GM18868 (cell line): ENCODE measurements around the gene KRT6B.

ENCODE experiments used
- ATAC-seq: cut with Tn5 transposase; IDR thresholded peaks from one replicate; pipeline ENCODE4 v1.9.1; 2021; ENCODE audit warnings: mild to moderate bottlenecking, moderate library complexity; ENCODE audit not compliant: unreplicated experiment

The KRT6B gene

DNA sequence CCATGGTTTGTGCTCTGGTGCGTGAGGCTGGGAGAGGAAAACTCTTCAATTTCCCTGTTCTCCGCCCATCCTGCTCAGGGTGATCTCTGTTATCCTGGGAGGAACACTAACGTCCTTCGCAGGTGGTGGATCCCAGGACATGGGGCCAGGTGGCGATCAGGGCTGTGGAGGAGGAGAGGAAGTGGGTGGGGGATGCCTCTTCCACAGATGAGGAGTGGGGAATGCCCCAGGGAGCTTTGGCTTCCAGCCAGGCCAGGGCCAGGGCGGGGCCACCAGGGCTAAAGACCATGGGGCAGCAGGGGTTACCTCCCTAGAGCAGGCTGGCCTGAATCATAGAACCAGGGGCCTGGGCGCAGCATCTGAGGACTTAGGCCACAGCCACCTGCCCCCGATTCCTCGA is 14.4 kb downstream of the KRT6B start:
- no peak for ATAC-seq

DNA sequence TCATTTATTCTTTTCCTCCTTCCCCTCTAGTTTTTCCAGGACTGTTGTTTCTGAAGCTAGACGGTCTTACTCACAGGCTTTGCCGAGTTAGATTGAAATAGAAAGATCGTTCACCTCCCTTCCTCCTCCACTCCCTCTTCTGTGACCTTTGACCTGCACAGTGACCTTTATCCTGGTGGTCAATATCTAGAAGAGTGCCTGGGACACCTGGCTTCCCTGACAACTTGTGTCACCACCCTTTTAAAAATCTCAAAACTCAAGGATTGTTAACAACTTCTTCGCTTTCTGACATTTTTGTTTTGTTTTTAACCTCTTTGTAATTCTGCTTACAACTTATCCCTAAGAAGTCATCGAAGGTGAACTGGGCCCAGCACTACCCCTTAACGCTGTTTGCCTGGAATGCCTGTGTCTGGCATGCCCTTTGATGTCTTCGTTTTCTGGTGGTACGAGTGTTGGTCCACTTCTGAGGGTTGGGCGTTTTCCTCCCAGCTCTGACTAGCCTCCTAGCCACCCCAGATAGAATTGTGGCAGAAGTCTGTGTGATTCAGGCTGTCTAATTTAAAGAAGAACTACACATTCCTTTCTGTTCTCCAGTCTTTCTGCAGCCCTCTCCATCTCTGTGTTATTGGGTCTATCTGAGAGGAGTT is 15.0 kb downstream of the KRT6B start:
- ATAC-seq = no peak

- no peak for ATAC-seq
Observed at GRCh38 chr12:52436000-52436827, 15.7 kb downstream of the KRT6B start.

GRCh38 chr12:52435659-52435999 is 16.3 kb downstream of the KRT6B start:
- ATAC-seq = no peak

- ATAC-seq = no peak
Observed at GRCh38 chr12:52434760-52435530, 17.0 kb downstream of the KRT6B start.

- ATAC-seq = no peak
Observed at GRCh38 chr12:52434081-52434733, 17.7 kb downstream of the KRT6B start, which contains the start of gene KRT75. Gene KRT75, minus strand, starts transcription at chr12:52434371. Its CDS starts 67 bp downstream, at chr12:52434304.

- ATAC-seq = no peak
Observed at GRCh38 chr12:52433501-52434080, 18.4 kb downstream of the KRT6B start.

DNA sequence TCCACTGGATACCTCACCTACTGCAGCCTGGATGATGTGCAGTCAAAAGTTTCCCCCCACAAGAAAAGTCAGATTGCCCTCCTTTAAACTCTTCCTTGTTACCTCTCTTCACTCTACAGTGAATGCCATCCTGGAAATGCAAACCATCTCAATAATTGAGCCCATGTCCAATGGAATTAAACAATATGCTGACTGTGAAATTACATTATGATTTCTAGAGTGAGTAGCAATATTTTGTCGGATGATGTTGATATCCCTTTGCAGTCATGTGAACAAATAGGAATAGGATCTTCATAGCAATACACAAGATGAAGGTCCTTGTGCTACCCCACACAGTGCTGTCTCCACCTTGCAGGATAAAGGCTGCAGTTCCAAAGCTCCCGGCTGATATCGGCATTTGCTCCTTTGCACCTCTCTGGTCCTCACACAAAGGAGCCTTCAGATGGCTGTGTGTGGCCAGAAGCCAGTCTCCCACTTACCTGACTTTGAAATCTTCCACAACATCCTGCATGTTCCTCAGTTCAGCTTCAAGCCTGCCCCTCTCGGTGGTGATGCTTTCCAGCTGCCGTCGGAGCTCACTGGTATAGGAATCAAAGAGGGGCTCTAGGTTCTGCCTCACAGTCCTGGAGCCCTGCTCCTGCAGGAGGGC is 19.3 kb downstream of the KRT6B start:
- no peak for ATAC-seq

- no peak for ATAC-seq
Observed at GRCh38 chr12:52428121-52428520, 23.8 kb downstream of the KRT6B start.

- no peak for ATAC-seq
Observed at GRCh38 chr12:52427083-52427482, 24.9 kb downstream of the KRT6B start.

DNA sequence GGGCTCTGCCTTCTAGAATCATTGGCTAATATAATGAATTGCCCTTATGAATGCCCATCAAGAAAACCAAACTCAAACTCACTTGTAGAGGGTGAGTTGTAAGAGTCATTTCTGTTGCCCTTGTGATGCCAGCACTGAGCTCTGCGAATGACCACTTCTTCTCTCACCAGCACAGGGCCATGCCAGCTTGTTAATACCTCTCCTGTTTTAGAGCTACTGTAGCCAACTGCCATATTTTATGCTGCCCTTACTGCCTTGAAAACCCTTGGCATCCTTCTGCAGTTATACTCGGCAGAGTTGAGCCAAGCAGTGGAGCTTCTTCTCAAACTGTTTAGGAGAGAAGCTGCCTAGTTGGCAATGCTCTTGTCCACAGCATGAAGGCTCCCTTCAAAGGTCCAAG is 25.9 kb downstream of the KRT6B start:
- ATAC-seq = no peak

DNA sequence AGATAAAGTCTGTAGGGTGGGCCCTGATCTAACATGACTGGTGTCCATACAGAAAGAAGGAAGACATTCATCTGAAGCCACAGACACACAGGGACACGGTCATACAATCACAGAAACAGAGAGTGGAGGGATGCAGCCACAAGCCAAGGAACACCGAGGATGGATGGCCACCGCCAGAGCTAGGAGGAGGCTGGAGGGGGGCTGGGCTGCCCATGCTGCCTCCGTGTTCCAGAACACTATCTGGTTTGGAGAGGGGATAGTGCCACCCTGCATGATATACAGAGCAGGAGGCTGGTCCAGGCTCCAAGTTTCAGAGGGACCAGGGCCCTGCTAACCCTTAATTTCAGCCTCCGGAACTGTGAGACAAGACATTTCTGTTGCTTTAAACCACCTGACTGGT is 26.5 kb downstream of the KRT6B start:
- ATAC-seq = no peak

DNA sequence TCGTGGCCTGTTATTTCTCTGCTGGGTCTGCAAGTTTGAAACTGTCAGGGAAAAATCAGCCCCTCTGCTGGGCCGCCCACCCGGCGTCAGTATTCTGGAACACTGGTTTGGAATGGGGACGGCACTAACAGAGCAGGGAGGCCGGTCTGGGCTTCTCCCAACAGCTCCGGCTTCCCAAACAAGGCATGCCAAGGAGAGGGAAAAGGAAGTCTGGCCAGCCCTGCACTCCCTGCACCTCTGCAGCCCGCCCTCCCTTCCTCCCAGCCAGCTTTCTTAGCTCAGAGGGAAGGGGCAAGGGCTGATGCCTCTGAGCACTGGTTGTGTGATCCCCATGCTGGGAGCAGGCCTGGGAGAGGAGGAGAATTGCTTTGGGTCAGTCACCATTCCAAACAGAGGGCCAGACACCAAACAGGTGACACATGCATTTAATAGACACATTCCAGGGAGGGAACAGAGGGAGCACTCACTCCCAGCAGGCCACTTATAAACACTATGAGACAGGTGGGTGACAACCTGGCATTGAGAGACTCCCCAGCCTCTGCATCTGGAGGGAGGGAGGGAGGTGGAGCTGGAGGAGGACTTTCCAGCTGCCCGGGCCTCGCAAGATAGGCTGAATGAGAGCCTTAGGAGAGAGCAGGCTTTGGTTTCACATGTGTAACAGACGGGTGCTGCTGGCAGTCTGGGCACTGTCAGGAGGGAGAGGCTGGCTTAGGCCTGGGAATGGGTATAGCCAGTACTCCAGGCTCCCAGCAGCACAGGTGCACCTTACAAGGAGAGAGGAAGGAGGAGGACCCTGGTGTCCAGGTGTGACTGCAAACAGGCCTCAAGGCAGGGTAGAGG is 28.1 kb downstream of the KRT6B start:
- ATAC-seq = no peak

DNA sequence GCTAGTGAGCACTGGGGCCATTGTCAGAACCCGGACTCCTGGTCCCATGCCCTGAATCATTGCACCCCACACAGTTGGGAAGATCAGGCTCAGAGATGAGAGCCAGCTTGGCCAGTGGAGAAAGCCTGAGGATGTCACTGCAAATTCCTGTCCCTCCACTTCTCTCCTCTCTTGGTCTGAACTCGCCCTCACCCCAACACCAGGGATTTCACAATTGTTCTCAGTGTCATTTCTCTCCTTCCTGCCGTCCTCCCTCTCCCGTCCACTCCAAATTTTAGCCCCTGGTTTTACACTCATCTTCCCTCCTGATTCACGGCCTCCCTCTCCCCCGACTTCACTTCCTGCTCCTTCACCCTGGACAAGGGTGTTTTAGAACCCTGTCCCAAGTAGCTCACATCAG is 28.9 kb downstream of the KRT6B start:
- no peak for ATAC-seq

DNA sequence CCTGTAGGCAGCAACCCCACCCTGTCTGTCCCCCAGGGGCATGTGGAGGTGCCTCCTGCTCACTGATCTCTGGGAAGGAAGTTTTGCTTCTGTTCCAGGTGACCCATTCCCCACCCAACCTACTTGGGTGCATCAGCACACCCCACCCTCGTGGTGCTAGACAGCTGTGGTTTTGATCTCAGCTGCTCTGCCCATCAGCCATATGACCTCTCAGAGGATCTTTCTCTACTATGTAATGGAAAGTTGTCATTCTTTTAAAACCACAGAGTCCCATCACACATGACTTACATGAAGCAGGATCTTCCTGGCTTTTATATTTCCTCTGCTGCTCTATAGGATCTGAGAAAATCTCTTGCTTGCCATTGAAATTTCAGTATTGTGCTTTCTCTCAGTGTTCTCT is 32.3 kb downstream of the KRT6B start:
- ATAC-seq = no peak

- ATAC-seq = no peak
Observed at GRCh38 chr12:52418576-52419110, 33.3 kb downstream of the KRT6B start.

GRCh38 chr12:52417740-52418139 is 34.2 kb downstream of the KRT6B start:
- ATAC-seq = no peak

DNA sequence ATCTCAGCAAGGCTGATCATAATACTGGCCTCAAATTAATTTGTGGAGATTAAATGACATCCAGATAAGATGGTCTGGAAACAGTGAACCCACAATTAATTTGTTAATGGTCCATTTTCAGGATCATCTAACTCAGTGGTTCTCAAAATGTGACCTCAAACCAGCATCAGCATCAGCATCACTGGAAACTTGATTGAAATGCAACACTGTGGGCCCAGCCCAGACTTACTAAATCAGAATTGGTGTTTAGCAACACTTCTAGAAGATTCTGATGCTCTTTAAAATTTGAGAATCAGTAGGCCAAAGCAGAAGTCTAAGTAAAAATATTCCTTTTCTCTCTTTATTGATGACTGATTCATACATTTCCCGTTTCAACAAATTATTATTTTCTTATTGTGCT is 35.2 kb downstream of the KRT6B start:
- ATAC-seq = no peak
